ENCODE measurements around the gene UNC13A. TPM values are rescaled to one million over a fixed set of nuclear protein-coding genes. Genes with fewer than 3 reads are reported as not detected.
A peak's percentile ranks its signal among the peaks of the same experiment; 100 is the strongest.

Gene UNC13A
- total and polyA plus RNA-seq, 2 of the 13 experiments (the other 11 are each of a cell fraction or from before 2014, with no cell fraction given) = 0.11 to 0.45 TPM

- Histone ChIP-seq H3K9me3 (ENCODE audit: low read length) (no peaks in the 10 kb centered on the region), H4K20me1 (ENCODE audit: insufficient read depth, low read length) (peaks cover 4% of the 10 kb centered on the region; the same call in 1 of the 2 replicates), H3K36me3 (replicated peaks in 1 of 2; ENCODE audit: control insufficient read depth in 1 of 2, insufficient read depth in 2 of 2, low read length in 2 of 2) (no peaks in the 10 kb centered on the region), H3K4me1 (ENCODE audit: insufficient read depth, low read length) (no peaks in the 10 kb centered on the region), H3K4me2 (ENCODE audit: low read depth, low read length) (no peak overlapping the region), H3K27ac (ENCODE audit: extremely low read length, insufficient read depth, low read length) (no peak overlapping the region), H3K9ac (ENCODE audit: insufficient read depth, low read depth, low read length) (no peak overlapping the region), H3K79me2 (ENCODE audit: insufficient read depth, low read length) (no peaks in the 10 kb centered on the region), H3K27me3 (ENCODE audit: control insufficient read depth in 1 of 2, insufficient read depth in 2 of 2, low read length in 2 of 2) (peaks cover 0 to 21% of the 10 kb centered on the region in 2 experiments; a peak in 4 of 5 replicates), H2AFZ (ENCODE audit: low read length) (no peak overlapping the region), H3K4me3 (replicated peaks in 1 of 3; ENCODE audit: insufficient read depth in 1 of 3, low read depth in 2 of 3, low read length in 3 of 3) (no peak overlapping the region)
- FAIRE-seq (no peak), DNase-seq (ENCODE audit: low spot score) (no peak), ATAC-seq (no peak)
- ChIA-PET POLR2A (no interaction called here), CTCF (ENCODE audit: low intra/inter-chr PET ratio, low total read pairs) (no interaction called here)
- WGBS (ENCODE audit: low lambda C conversion rate) = 36% methylated on average over 12 of the region's 15 CpGs
- TF ChIP-seq MNT (IDR thresholded peaks at IDR 0.05) (peak; percentile 99), CSRNP2 (CRISPR knock-in tag; conservative IDR thresholded peaks at IDR 0.05; ENCODE audit: low read depth) (no peak)
- BruUV-seq (replicated peaks) = no TSS peak
- intact Hi-C loops (cut with micrococcal nuclease; ENCODE audit: unreplicated experiment) = no loop called here
- in situ Hi-C loops (cut with HindIII; ENCODE audit: extremely low pct_ligation_motif_present, low pct_unique_long_range_greater_than_20kb) = no loop called here
These were observed 2.6 kb downstream of the UNC13A start for GRCh38 chr19:17685451-17686022.

GRCh38 chr19:17684256-17684655 lies 3.9 kb downstream of the UNC13A start:
- FAIRE-seq (no peak), ATAC-seq (no peak), DNase-seq (ENCODE audit: low spot score) (no peak)
- Histone ChIP-seq H3K4me2 (ENCODE audit: low read depth, low read length) (no peak overlapping the region), H3K9ac (ENCODE audit: insufficient read depth, low read depth, low read length) (no peak overlapping the region), H3K36me3 (replicated peaks in 1 of 2; ENCODE audit: control insufficient read depth in 1 of 2, insufficient read depth in 2 of 2, low read length in 2 of 2) (no peaks in the 10 kb centered on the region), H3K27me3 (ENCODE audit: control insufficient read depth in 1 of 2, insufficient read depth in 2 of 2, low read length in 2 of 2) (peaks cover 3 to 31% of the 10 kb centered on the region in 2 experiments; a peak in 4 of 5 replicates), H3K79me2 (ENCODE audit: insufficient read depth, low read length) (no peaks in the 10 kb centered on the region), H3K4me1 (ENCODE audit: insufficient read depth, low read length) (no peaks in the 10 kb centered on the region), H3K9me3 (ENCODE audit: low read length) (no peaks in the 10 kb centered on the region), H2AFZ (ENCODE audit: low read length) (no peak overlapping the region), H4K20me1 (ENCODE audit: insufficient read depth, low read length) (peaks cover 4% of the 10 kb centered on the region; the same call in 1 of the 2 replicates), H3K27ac (ENCODE audit: extremely low read length, insufficient read depth, low read length) (no peak overlapping the region), H3K4me3 (replicated peaks in 1 of 3; ENCODE audit: insufficient read depth in 1 of 3, low read depth in 2 of 3, low read length in 3 of 3) (no peak overlapping the region)
- in situ Hi-C loops (cut with HindIII; ENCODE audit: extremely low pct_ligation_motif_present, low pct_unique_long_range_greater_than_20kb) = no loop called here
- intact Hi-C loops (cut with micrococcal nuclease; ENCODE audit: unreplicated experiment) = no loop called here
- ChIA-PET CTCF (ENCODE audit: low intra/inter-chr PET ratio, low total read pairs) (no interaction called here), POLR2A (no interaction called here)
- no TSS peak for BruUV-seq (replicated peaks)
- TF ChIP-seq ZKSCAN8 (CRISPR knock-in tag; IDR thresholded peaks at IDR 0.05; ENCODE audit: borderline replicate concordance) (0 out of 2 replicates have a peak, but pooled peaks have one; percentile 65), HDAC6 (IDR thresholded peaks at IDR 0.05; ENCODE audit: low read depth, low read length) (no peak)
- WGBS (ENCODE audit: low lambda C conversion rate) = 47% methylated on average over 4 of the region's 4 CpGs

Data from HepG2 (cell line).